Fibroblast of the aortic adventitia (primary cell): ENCODE results near the gene LRRC10. TPM values are rescaled to one million over a fixed set of nuclear protein-coding genes. Genes with fewer than 3 reads are reported as not detected.

Experiments
- DNase-seq: peaks from one replicate; pipeline ENCODE4 v3.0.0-alpha.2; 2010; ENCODE audit warnings: low read depth
- H3K4me3 ChIP-seq: 2 replicates; pipeline ENCODE4 v1.5.1; 2011; ENCODE audit warnings: low read depth, mild to moderate bottlenecking, control low read depth, low read length, moderate library complexity
- total RNA-seq: library from RNA; depleted of rRNA; stranded (reverse); fragments of >200 nt; gene quantifications from 2 replicates; pipeline ENCODE4 v1.2.3, GENCODE V29; 2012; ENCODE audit warnings: low replicate concordance
- TF ChIP-seq, protein P1 (sequence below): IDR thresholded peaks from 2 replicates; pipeline ENCODE4 v1.5.1; 2011; ENCODE audit warnings: mild to moderate bottlenecking, low read length, control low read depth, inconsistent platforms; ENCODE audit not compliant: insufficient read depth

The LRRC10 gene
- total RNA-seq, 1 donor, result not detected

DNA sequence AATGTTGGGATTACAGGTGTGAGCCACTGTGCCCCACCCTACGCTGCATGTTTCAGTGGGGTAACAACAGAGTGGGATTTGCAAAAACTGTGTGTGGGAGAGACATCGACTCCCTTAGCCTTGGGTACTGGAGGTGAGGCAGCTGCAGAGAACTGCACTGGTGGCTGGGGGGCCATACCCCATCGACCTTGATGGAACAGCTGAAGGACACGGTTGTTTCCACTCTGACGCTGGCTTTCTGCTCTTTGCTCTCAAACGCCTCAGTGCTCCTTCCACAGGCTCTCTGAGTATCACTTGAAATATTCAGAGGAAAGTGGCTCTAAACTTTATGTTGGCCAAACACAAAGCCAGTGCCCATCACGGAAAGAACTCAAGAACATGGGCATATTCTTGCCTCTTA lies 30.8 kb upstream of the LRRC10 start:
- TF ChIP-seq, protein P1, sequence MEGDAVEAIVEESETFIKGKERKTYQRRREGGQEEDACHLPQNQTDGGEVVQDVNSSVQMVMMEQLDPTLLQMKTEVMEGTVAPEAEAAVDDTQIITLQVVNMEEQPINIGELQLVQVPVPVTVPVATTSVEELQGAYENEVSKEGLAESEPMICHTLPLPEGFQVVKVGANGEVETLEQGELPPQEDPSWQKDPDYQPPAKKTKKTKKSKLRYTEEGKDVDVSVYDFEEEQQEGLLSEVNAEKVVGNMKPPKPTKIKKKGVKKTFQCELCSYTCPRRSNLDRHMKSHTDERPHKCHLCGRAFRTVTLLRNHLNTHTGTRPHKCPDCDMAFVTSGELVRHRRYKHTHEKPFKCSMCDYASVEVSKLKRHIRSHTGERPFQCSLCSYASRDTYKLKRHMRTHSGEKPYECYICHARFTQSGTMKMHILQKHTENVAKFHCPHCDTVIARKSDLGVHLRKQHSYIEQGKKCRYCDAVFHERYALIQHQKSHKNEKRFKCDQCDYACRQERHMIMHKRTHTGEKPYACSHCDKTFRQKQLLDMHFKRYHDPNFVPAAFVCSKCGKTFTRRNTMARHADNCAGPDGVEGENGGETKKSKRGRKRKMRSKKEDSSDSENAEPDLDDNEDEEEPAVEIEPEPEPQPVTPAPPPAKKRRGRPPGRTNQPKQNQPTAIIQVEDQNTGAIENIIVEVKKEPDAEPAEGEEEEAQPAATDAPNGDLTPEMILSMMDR, result no peak
- DNase-seq, result no peak
- H3K4me3 ChIP-seq, result no peak overlapping the region

DNA sequence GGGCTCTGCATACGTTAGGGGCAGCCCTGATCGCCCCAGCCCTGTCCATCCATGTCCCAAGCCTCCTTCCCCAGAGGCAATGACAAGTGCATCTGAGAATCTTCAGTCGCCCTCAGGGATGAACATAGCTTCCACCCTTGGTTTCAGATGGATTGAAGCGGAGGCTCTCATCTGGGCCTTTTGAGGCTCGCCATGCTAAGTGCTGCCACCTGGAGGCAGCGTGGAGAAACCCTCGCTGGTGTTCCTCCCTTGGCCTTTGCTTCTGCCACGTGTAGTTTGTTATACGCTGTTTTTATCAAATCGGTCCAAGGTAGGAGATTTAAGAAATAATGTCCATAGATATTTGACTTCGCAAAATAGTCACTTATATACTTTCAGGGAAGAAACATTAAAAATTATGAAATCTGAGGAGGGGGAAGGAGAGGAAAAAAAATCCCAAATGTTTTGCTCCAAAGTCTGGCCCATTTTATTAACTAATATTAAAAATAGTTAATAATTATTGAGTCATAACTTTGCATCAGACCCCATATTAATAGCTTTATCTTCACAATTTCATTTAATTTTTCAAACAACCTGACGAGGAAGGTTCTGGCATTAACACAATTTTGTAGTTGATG lies 28.8 kb upstream of the LRRC10 start:
- TF ChIP-seq, protein P1, result peak; percentile 95
- peak; percentile 76 for DNase-seq
- H3K4me3 ChIP-seq, result no peak overlapping the region

DNA sequence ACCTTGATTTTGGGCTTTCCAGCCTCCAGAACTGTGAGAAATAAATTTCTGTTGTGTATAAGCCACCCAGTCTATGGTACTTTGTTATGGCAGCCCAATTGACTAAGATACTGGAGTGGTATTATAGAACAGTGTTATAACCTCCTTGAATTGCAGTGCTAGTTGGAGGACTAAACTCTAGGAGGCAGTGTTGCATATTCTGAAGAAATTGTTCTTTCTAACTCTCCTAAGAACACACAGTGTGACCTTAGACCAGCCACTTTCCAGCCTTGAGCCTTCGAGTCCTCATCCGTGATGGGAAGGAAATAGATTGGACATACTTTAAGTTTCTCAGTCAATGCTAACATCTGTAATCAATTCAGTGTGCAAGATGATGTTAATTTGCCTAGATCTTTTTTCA lies 22.4 kb upstream of the LRRC10 start:
- H3K4me3 ChIP-seq, result no peak overlapping the region
- DNase-seq, result no peak
- TF ChIP-seq, protein P1, result no peak

DNA sequence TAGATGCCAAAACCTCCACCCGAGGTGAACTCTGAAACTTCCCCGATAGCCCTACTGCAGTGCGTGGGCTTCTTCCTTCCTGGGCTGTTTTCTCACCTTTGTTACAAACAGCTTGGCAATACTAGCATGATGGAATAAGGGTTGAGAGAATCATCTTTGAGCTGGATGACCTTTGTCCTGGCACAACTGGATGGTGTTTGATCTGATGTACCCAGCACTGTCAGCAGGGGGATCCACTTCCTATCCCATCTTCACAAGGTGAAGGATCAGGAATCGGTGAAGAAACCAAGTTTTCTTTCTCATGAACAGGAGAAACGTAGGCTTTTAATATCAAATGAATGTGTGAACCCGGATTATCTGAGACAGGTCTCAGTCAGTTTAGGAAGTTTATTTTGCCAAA lies 19.5 kb upstream of the LRRC10 start:
- TF ChIP-seq, protein P1, result peak; percentile 5
- no peak overlapping the region for H3K4me3 ChIP-seq
- DNase-seq, result no peak

DNA sequence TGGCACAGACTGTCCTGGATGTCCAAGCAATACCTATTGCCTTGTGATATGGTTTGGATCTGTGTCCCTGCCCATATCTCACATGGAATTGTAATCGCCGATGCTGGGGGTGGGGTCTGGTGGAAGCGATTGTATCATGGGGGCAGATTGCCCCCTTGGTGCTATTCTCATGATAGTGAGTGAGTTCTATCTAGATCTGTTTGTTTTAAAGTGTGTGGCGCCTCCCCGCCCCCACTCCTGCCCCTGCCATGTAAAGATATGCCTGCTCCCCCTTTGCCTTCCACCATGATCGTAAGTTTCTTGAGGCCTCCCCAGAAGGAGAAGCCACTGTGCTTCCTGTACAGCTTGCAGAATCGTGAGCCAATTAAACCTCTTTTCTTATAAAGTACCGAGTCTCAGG lies 16.8 kb upstream of the LRRC10 start:
- TF ChIP-seq, protein P1, result no peak

DNA sequence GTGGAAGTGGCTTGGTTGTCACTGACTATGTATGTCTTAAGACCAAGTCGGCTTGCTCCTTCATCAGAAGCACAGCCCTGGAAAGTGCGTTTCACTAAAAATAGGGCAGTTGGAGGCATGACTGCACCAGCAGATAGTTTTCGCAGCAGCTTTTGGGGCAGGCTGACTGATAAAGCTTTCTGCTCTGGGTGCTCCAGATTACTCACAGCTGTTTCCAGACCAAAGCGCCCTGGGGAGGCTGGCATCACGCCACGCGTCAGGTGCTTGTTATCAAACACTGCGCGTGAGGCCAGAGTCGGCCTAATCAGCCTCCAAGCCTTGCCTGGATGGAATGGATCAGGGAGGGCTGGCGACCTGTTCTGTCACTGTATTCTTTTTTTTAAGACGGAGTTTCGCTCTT lies 13.3 kb upstream of the LRRC10 start:
- no peak overlapping the region for H3K4me3 ChIP-seq
- no peak for DNase-seq
- TF ChIP-seq, protein P1, result no peak

More for the DNA sequence above, 16.8 kb upstream of the LRRC10 start:
- no peak overlapping the region for H3K4me3 ChIP-seq
- no peak for DNase-seq

DNA sequence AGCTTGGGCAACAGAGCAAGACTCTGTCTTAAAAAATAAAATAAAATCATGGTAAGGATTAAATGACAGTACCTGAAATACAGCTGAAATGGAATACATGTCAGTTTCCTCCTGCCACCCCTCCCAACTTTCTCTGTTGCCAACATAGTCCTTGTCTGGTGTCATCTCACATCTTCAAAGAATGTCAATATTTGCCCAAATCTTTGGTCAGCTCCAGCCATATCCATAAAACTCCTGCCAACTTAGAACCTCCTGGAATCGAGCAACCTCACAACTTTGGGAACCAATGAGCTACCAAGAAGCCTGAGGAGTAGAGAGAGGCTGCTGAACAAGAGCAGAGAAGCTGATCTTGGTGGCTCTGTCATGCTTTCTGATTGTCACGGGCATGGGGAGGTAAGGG lies 10.8 kb upstream of the LRRC10 start:
- no peak overlapping the region for H3K4me3 ChIP-seq
- TF ChIP-seq, protein P1, result no peak
- DNase-seq, result no peak
